ENCODE data around the gene ZNF608.

The ZNF608 gene

DNA sequence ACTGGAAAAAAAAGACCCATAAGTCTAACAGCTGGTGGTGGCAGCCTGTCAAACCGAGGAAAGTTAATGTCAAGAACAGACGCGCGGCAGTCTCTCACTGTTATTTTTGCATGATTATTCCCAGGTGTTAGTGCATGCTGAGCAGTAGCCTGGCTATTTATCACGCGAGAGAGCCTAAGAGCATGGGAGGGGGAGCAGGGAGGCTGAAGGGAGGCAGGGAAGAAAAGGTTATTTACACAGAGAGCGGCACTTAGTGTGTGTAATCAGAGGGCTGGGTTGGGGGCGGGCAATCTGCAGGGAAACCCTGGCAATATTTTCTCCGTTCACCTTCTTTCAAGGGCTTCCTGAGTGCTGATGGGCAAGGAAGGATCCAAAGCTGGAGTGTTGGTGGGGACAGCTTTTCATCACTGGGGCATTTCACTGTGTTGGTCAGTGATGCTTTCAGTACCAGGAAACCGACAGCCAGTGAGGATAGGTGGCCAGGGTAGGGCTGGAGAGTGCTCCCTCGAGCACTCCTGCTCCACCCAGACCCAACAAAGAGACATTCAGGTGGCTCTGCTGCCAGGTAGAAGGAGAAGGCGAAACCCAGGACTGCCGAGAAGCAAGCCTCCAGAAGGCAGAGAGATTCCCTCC is 39.6 kb downstream of the ZNF608 start:
- no peak for TF ChIP-seq POLR2A (IDR thresholded peaks at IDR 0.05; ENCODE audit: low read length)
- DNase-seq, result no peak

DNA sequence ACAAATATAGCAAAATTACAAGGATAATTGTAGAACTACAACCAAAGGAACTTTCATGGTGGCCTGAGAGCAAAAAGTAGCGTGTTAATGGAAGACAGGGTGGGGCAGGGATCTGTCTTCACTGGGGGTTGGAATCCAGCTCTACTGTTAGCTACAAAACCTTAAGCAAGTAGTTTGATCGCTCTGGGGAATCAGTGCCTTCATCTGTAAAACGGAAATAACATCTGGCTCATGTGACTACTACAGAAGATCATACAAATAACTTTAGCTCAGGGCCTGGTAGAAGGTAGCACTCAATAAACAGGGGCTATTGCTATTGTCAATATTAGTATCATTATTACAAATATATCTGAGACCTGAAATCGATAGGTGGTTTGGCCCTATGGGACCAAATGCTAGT is 40.4 kb downstream of the ZNF608 start:
- TF ChIP-seq POLR2A (IDR thresholded peaks at IDR 0.05; ENCODE audit: low read length), result no peak

DNA sequence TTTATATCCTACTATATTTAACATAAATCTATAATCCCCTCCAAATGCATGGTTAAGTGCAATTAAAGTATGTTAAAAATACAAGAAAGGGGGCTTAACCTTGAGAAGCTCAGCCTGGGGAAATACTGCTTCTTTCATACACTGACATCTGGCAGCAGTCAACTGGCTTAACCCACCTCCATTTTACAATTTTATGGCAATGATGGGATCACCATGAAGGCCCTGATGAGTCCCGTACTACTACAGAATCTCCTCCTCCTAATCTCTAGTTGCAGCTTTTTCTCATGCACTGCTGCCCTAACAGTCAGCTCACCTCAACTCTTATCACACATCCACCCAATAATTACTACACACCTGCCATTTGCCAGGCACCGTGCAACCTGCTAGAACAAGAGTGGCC is 40.9 kb downstream of the ZNF608 start:
- no peak for TF ChIP-seq GATA1 (IDR thresholded peaks at IDR 0.05; ENCODE audit: low read depth, low read length)
- no peak for TF ChIP-seq POLR2A (IDR thresholded peaks at IDR 0.05; ENCODE audit: low read length)

More for the DNA sequence above, 40.4 kb downstream of the ZNF608 start:
- no peak for DNase-seq

DNA sequence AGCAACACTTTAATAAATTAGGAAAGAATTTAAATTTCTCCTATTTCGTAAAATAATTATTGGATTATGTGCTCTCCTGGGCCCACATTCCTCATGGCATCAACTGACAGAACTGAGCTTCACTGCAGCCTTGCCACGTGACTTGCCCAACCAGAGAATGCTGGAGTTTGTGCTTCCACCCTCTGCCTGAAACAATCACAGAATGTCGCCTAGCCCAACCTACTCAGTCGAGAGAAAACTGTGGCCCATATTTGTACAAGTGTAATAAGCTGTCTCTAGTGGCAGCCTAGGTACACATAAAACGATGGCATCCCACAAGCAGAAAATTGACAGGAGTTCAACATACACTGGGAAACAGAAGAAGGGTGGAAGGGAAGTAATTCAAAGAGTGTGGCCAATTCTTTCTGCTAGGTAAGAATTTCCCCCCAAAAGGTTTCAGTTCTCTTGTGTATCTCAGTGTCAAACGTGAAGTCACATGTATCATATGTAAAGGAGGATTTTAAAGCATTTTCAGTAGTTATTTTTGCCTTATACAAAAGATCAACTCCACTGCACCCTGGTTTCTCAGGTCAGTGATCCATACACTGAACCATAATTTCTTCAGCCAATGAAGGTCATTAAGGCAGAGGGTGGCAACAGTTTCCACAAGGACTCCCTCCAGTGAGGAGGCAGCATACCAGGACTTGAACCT is 41.7 kb downstream of the ZNF608 start:
- TF ChIP-seq GATA1 (IDR thresholded peaks at IDR 0.05; ENCODE audit: low read depth, low read length) (no peak), POLR2A (IDR thresholded peaks at IDR 0.05; ENCODE audit: low read length) (no peak)
- DNase-seq, result no peak

More for the DNA sequence above, 40.9 kb downstream of the ZNF608 start:
- no peak for DNase-seq

GRCh38 chr5:124703995-124704394 is 42.4 kb downstream of the ZNF608 start:
- TF ChIP-seq POLR2A (IDR thresholded peaks at IDR 0.05; ENCODE audit: low read length), result no peak
- TF ChIP-seq GATA1 (IDR thresholded peaks at IDR 0.05; ENCODE audit: low read depth, low read length), result no peak
- DNase-seq, result no peak

DNA sequence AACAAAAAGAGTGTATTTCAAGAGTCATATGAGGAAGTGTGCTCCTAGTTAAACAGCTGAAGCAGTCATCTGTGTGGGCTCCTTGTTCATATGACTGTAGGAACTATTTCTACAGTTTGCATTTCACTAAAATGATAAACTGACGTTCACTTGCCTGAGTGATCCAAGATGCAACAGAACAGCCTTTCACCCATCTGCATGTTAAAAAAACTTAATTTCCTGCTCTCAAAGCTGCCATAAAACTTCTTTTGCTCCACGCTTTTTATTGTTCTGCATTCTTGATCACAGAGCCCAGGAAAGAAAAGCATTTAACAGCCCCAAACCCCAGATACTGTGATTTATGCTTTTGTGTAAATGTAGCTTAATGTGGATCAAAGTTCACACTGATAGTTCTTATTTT is 43.9 kb downstream of the ZNF608 start:
- TF ChIP-seq GATA1 (IDR thresholded peaks at IDR 0.05; ENCODE audit: low read depth, low read length), result no peak
- no peak for TF ChIP-seq POLR2A (IDR thresholded peaks at IDR 0.05; ENCODE audit: low read length)
- no peak for DNase-seq

- no peak for TF ChIP-seq GATA1 (IDR thresholded peaks at IDR 0.05; ENCODE audit: low read depth, low read length)
- no peak for TF ChIP-seq POLR2A (IDR thresholded peaks at IDR 0.05; ENCODE audit: low read length)
- DNase-seq, result no peak
Observed at GRCh38 chr5:124701873-124702425, 44.5 kb downstream of the ZNF608 start.

- DNase-seq, result no peak
- TF ChIP-seq POLR2A (IDR thresholded peaks at IDR 0.05; ENCODE audit: low read length) (no peak), GATA1 (IDR thresholded peaks at IDR 0.05; ENCODE audit: low read depth, low read length) (no peak)
Observed at GRCh38 chr5:124701016-124701415, 45.4 kb downstream of the ZNF608 start.

GRCh38 chr5:124700333-124700732 is 46.1 kb downstream of the ZNF608 start:
- no peak for DNase-seq
- TF ChIP-seq POLR2A (IDR thresholded peaks at IDR 0.05; ENCODE audit: low read length) (no peak), GATA1 (IDR thresholded peaks at IDR 0.05; ENCODE audit: low read depth, low read length) (no peak)

DNA sequence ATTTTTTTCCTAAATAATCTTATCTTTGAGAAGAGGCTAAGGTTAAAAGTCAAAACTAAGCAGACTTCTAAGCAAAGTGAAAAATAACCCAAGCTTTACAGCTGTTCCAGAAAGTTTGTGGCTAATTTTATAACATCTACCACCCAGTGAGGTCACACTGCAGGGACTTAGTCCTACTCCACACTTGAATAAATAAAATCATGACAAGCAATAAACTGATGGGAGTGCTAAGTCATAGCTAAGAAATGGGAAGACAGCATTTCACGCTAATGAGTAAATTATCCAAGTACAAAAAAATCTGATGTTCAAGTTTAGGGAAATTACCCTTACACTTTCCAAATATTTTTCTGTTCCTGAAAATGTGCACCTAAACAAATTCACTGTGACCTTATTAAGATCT is 47.7 kb downstream of the ZNF608 start:
- TF ChIP-seq GATA1 (IDR thresholded peaks at IDR 0.05; ENCODE audit: low read depth, low read length), result no peak
- no peak for TF ChIP-seq POLR2A (IDR thresholded peaks at IDR 0.05; ENCODE audit: low read length)
- DNase-seq, result no peak

DNA sequence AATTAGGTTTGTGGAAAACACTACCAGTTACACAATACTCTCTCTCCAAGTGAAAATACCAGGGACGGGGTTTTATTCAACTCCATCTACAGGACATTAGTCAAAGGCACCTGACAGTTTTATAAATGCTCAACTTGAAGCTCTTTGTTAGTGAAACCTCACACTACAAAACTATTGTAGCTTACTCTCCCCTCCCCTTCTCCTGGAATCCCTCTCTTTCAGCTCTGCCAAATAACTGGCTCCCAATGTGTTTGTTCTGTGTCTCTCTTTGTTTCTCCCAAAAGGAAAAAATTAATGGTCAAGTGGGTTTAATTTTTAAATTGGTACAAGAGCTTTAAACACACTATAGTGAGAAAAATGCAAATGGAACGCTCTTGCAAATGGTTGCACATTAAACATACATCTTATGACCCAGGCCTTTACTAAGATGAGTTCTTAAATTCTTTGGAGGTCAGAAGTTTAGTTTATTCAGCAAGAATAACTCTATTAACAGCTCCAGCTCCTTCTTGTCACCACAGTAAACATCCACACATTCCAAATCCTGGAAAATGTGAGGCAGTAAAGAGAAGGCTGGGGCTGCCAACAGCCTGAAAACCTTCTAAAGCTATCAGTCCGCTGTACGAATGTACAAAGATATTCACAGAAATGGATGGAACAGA is 48.4 kb downstream of the ZNF608 start:
- no peak for DNase-seq
- TF ChIP-seq POLR2A (IDR thresholded peaks at IDR 0.05; ENCODE audit: low read length) (no peak), GATA1 (IDR thresholded peaks at IDR 0.05; ENCODE audit: low read depth, low read length) (no peak)

GRCh38 chr5:124697501-124697900 is 48.9 kb downstream of the ZNF608 start:
- TF ChIP-seq POLR2A (IDR thresholded peaks at IDR 0.05; ENCODE audit: low read length) (no peak), GATA1 (IDR thresholded peaks at IDR 0.05; ENCODE audit: low read depth, low read length) (no peak)

GRCh38 chr5:124696898-124697297 is 49.5 kb downstream of the ZNF608 start:
- no peak for DNase-seq
- TF ChIP-seq GATA1 (IDR thresholded peaks at IDR 0.05; ENCODE audit: low read depth, low read length), result no peak
- no peak for TF ChIP-seq POLR2A (IDR thresholded peaks at IDR 0.05; ENCODE audit: low read length)

More at GRCh38 chr5:124697501-124697900, 48.9 kb downstream of the ZNF608 start:
- DNase-seq, result no peak

Measured in erythroblast (primary cell).